ENCODE results near the gene IL20RB.

GRCh38 chr3:136942803-136943202, 15.0 kb upstream of the IL20RB start:
- TF ChIP-seq POLR2AphosphoS5 (IDR thresholded peaks at IDR 0.05), result no peak
- no peak for TF ChIP-seq CTCF (IDR thresholded peaks at IDR 0.05)
- TF ChIP-seq POLR2A (IDR thresholded peaks at IDR 0.05), result no peak
- TF ChIP-seq EP300 (IDR thresholded peaks at IDR 0.05), result no peak
